Type B pancreatic cell (in vitro differentiated cells): Measurements from ENCODE around the gene ALG2. TPM values are rescaled to one million over a fixed set of nuclear protein-coding genes. Genes with fewer than 3 reads are reported as not detected.

Experiments used
- DNase-seq: peaks from one replicate; pipeline ENCODE4 v3.0.0; 2021; ENCODE audit warnings: mixed read lengths; ENCODE audit not compliant: unreplicated experiment; ENCODE audit errors: extremely low spot score
- H3K27ac Mint-ChIP-seq: 2 replicates; pipeline ENCODE4 v1.8.0; 2021; ENCODE audit warnings: mild to moderate bottlenecking, mixed read lengths
- H3K27me3 Mint-ChIP-seq: 2 replicates; pipeline ENCODE4 v1.8.0; 2021; ENCODE audit warnings: mixed read lengths
- H3K36me3 Mint-ChIP-seq: 2 replicates; pipeline ENCODE4 v1.8.0; 2021; ENCODE audit warnings: mixed read lengths
- H3K4me1 Mint-ChIP-seq: one replicate; pipeline ENCODE4 v1.8.0; 2021; ENCODE audit warnings: mixed read lengths; ENCODE audit not compliant: unreplicated experiment
- H3K4me3 Mint-ChIP-seq: 2 replicates; pipeline ENCODE4 v1.8.0; 2021; ENCODE audit warnings: mild to moderate bottlenecking, mixed read lengths
- H3K9me3 Mint-ChIP-seq: 2 replicates; pipeline ENCODE4 v1.8.0; 2021; ENCODE audit warnings: mixed read lengths
- CTCF ChIP-seq: fragments of 200-600 bp; sonication (generic); conservative IDR thresholded peaks from 2 replicates; pipeline ENCODE4 v1.5.0; 2021; ENCODE audit warnings: antibody characterized with exemption, mild to moderate bottlenecking
- long read RNA-seq: library from polyadenylated mRNA; unstranded; transcript quantifications from one replicate; pipeline ENCODE4 v2.0.0, GENCODE V29; 2020
- total RNA-seq: library from RNA; stranded (reverse); gene quantifications from 2 replicates; pipeline ENCODE4 v1.2.1, GENCODE V29; 2021; ENCODE audit warnings: low replicate concordance

Gene ALG2
- total RNA-seq: 35.3 and 45.7 TPM in 2 replicates
- long read RNA-seq, transcript ALG2-203 (2 exons, 1,880 nt): major isoform, 179 of 217 reads
- long read RNA-seq, transcript ALG2-201 (3 exons, 2,966 nt): minor isoform, 29 of 217 reads
- long read RNA-seq, partial matches to known transcripts: 7 of 217 reads
- long read RNA-seq, other reads (novel, unspliced or antisense): 2 of 217 reads

GRCh38 chr9:99221621-99222415 lies at the start of gene ALG2, which contains the start of gene SEC61B:
Gene ALG2, minus strand, starts transcription at chr9:99221942. Its CDS starts 48 bp downstream, at chr9:99221894.
Gene SEC61B, plus strand, starts transcription at chr9:99222282. Its CDS starts 82 bp downstream, at chr9:99222364.
- peak within 1 kb of the TSS; percentile 98 for H3K4me3 Mint-ChIP-seq
- no peaks in the 10 kb centered on the region for H3K27me3 Mint-ChIP-seq
- no peaks in the 10 kb centered on the region for H3K9me3 Mint-ChIP-seq
- peaks cover 24% of the 10 kb centered on the region for H3K4me1 Mint-ChIP-seq
- H3K36me3 Mint-ChIP-seq: peaks cover 29% of the 10 kb centered on the region
- H3K27ac Mint-ChIP-seq: peak within 1 kb of the TSS; percentile 100
- peak; percentile 92 for DNase-seq
- TF ChIP-seq CTCF: no peak

GRCh38 chr9:99270491-99270890 lies 48.7 kb upstream of the ALG2 start:
- H3K36me3 Mint-ChIP-seq: no peaks in the 10 kb centered on the region
- H3K27me3 Mint-ChIP-seq: peaks cover 4% of the 10 kb centered on the region
- H3K27ac Mint-ChIP-seq: no peak overlapping the region
- H3K9me3 Mint-ChIP-seq: no peaks in the 10 kb centered on the region
- H3K4me3 Mint-ChIP-seq: no peak overlapping the region
- H3K4me1 Mint-ChIP-seq: peaks cover 4% of the 10 kb centered on the region
- DNase-seq: no peak
- TF ChIP-seq CTCF: no peak

- H3K27ac Mint-ChIP-seq: no peak overlapping the region
- H3K9me3 Mint-ChIP-seq: no peaks in the 10 kb centered on the region
- no peak for DNase-seq
- TF ChIP-seq CTCF: no peak
- H3K4me3 Mint-ChIP-seq: no peak overlapping the region
- H3K36me3 Mint-ChIP-seq: no peaks in the 10 kb centered on the region
- peaks cover 4% of the 10 kb centered on the region for H3K4me1 Mint-ChIP-seq
- H3K27me3 Mint-ChIP-seq: peaks cover 4% of the 10 kb centered on the region
Observed at GRCh38 chr9:99269416-99269815, 47.7 kb upstream of the ALG2 start.

GRCh38 chr9:99266255-99267023 lies 44.7 kb upstream of the ALG2 start:
- peak; percentile 77 for DNase-seq
- Mint-ChIP-seq H3K36me3 (no peaks in the 10 kb centered on the region), H3K27ac (no peak overlapping the region), H3K9me3 (no peaks in the 10 kb centered on the region), H3K27me3 (peaks cover 4% of the 10 kb centered on the region), H3K4me3 (peak overlapping the region; percentile 16), H3K4me1 (peaks cover 4% of the 10 kb centered on the region)
- TF ChIP-seq CTCF: peak; percentile 96

- H3K27me3 Mint-ChIP-seq: peaks cover 4% of the 10 kb centered on the region
- no peak for TF ChIP-seq CTCF
- no peak for DNase-seq
- peaks cover 4% of the 10 kb centered on the region for H3K4me1 Mint-ChIP-seq
- H3K4me3 Mint-ChIP-seq: no peak overlapping the region
- H3K36me3 Mint-ChIP-seq: no peaks in the 10 kb centered on the region
- no peak overlapping the region for H3K27ac Mint-ChIP-seq
- no peaks in the 10 kb centered on the region for H3K9me3 Mint-ChIP-seq
Observed at GRCh38 chr9:99265691-99266090, 43.9 kb upstream of the ALG2 start.
